Gastrocnemius medialis (tissue), 4 donors: ENCODE data around the gene KLHL11.

Source experiments
- POLR2A ChIP-seq, 2 donors: fragments of 450-650 bp; IDR thresholded peaks; one replicate each; pipeline ENCODE4 v1.6.1; 2017; ENCODE audit warnings: antibody characterized with exemption in 2 of 2, mild to moderate bottlenecking in 2 of 2, moderate library complexity in 2 of 2
- TF ChIP-seq, protein P1 (sequence below), 5 experiments: fragments of 450-650 bp in 3 of 5; fragments of 200-600 bp in 2 of 5; sonication (generic) in 2 of 5; IDR thresholded peaks in 4 of 5; conservative IDR thresholded peaks in 1 of 5; 1 replicate in 4 of 5; 2 replicates in 1 of 5; pipeline ENCODE4 v1.5.1; 2016 to 2019; ENCODE audit warnings: antibody characterized with exemption in 5 of 5, mild to moderate bottlenecking in 3 of 5, moderate library complexity in 3 of 5

- TF ChIP-seq, protein P1, sequence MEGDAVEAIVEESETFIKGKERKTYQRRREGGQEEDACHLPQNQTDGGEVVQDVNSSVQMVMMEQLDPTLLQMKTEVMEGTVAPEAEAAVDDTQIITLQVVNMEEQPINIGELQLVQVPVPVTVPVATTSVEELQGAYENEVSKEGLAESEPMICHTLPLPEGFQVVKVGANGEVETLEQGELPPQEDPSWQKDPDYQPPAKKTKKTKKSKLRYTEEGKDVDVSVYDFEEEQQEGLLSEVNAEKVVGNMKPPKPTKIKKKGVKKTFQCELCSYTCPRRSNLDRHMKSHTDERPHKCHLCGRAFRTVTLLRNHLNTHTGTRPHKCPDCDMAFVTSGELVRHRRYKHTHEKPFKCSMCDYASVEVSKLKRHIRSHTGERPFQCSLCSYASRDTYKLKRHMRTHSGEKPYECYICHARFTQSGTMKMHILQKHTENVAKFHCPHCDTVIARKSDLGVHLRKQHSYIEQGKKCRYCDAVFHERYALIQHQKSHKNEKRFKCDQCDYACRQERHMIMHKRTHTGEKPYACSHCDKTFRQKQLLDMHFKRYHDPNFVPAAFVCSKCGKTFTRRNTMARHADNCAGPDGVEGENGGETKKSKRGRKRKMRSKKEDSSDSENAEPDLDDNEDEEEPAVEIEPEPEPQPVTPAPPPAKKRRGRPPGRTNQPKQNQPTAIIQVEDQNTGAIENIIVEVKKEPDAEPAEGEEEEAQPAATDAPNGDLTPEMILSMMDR (IDR thresholded peaks at IDR 0.05 in 4 of 5, conservative IDR thresholded peaks at IDR 0.05 in 1 of 5), result no peak
- no peak for TF ChIP-seq POLR2A (IDR thresholded peaks at IDR 0.05)
Measured at GRCh38 chr17:41812381-41813151, 52.7 kb downstream of the KLHL11 start, which contains the start of gene FKBP10.
